T-helper 1 cell treated with Interleukin-12 subunit alpha and Interleukin-12 subunit beta and Interleukin-4 antibody, amounts not matched to agents 30 μg/mL and 1 μg/mL, for 36 hours (primary cell): Measurements from ENCODE around the gene AGAP3.

Experiments
- H3K27ac Mint-ChIP-seq: one replicate; pipeline ENCODE4 v1.8.0; 2021; ENCODE audit warnings: mild to moderate bottlenecking, mixed read lengths
- H3K27me3 Mint-ChIP-seq: one replicate; pipeline ENCODE4 v1.8.0; 2021; ENCODE audit warnings: low read depth, mixed read lengths
- H3K36me3 Mint-ChIP-seq: one replicate; pipeline ENCODE4 v1.8.0; 2021; ENCODE audit warnings: low read depth, mixed read lengths
- H3K4me1 Mint-ChIP-seq: one replicate; pipeline ENCODE4 v1.8.0; 2021; ENCODE audit warnings: low read depth, mixed read lengths
- H3K4me3 Mint-ChIP-seq: one replicate; pipeline ENCODE4 v1.8.0; 2021; ENCODE audit warnings: mild to moderate bottlenecking, moderate library complexity, mixed read lengths
- H3K9me3 Mint-ChIP-seq: one replicate; pipeline ENCODE4 v1.8.0; 2021; ENCODE audit warnings: mixed read lengths

Gene AGAP3

DNA sequence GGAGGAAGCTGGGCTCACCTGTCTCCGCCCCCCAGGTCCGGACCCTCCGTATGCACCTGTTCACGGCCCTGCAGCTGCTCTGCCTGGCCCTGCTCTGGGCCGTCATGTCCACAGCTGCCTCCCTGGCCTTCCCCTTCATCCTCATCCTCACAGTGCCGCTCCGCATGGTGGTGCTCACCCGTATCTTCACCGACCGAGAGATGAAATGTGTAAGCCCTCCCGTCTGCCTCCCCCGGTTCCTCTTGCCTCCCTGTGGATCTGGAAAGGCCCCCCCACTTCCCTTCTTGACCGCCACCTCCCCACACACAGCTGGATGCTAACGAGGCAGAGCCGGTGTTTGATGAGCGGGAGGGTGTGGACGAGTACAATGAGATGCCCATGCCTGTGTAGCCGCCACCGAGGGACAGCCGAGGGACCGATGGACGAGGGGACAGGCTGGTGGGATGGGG lies 10.3 kb upstream of the AGAP3 start:
- no peak overlapping the region for H3K27ac Mint-ChIP-seq
- peaks cover 15% of the 10 kb centered on the region for H3K4me1 Mint-ChIP-seq
- no peak overlapping the region for H3K4me3 Mint-ChIP-seq
- H3K9me3 Mint-ChIP-seq: no peaks in the 10 kb centered on the region
- H3K36me3 Mint-ChIP-seq: peaks cover 16% of the 10 kb centered on the region
- H3K27me3 Mint-ChIP-seq: no peaks in the 10 kb centered on the region

DNA sequence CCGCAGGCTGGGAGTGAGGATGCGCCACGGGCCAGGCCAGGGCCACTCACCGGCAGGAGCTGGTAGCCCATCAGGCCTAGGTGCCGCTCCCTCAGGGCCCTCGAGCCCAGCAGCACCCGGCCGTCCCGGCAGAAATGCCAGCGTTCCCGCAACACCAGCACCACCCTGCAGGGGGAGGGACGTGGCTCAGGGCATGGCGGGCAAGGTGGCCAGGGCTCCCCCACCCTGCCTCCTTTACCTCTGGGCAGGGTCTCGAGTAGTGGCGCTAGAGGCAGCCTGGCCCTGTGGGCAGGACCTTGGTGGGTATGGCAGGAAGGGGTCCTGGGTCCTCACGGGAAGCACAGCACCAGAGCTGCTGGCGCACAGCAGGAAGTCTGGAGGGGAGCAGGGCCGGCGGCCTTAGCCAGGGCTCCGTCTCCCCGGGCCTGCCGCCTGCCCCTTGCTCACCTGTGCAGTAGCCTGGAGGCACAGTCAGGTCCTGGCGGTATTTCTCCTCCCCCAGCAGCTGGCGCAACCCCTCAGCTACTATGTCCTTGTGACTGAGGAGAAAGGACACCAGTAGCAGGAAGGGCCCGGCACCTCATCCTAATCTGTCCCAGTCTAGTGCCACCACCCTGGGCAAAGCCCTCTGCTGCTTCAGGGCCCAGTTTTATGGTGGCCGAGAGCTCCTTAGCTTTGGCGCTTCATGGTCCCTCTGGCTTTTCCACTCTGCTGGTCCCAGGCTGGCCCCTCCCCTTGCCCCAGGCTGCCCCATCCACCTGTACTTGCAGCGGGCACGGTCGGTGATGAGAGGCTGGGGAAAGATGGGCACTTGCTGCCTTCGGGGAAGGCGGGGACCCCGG lies 9.2 kb upstream of the AGAP3 start:
- no peaks in the 10 kb centered on the region for H3K9me3 Mint-ChIP-seq
- peaks cover 15% of the 10 kb centered on the region for H3K4me1 Mint-ChIP-seq
- H3K4me3 Mint-ChIP-seq: no peak overlapping the region
- H3K27me3 Mint-ChIP-seq: no peaks in the 10 kb centered on the region
- H3K36me3 Mint-ChIP-seq: peaks cover 14% of the 10 kb centered on the region
- no peak overlapping the region for H3K27ac Mint-ChIP-seq

DNA sequence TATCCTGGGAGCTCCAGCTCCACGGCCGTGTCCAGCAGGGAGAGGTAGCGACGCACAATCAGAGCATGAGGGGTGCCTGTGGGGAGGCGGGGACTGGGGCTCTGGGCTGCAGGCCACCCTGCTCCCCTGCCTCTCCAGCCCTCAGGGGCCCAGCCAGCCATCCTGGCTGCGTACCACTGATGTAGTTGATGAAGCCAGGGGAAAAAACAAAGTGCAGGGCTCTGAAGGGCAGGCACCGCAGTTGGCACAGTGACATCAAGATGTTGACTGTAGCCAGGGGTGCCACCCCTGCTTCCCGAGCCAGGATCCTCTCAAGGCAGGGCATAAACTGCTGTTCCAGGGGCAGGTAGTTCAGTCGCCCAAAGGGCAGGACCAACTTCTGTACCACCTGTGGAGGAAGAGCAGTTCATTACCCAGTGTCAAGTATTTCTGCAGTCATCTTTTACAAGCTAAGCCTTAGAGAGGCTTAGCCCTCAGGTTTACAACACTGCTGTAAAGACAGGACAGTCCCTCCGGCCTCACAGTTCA lies 8.5 kb upstream of the AGAP3 start:
- Mint-ChIP-seq H3K9me3 (no peaks in the 10 kb centered on the region), H3K27me3 (no peaks in the 10 kb centered on the region), H3K36me3 (peaks cover 14% of the 10 kb centered on the region), H3K4me3 (peak overlapping the region; percentile 65), H3K27ac (peak overlapping the region; percentile 26), H3K4me1 (peaks cover 17% of the 10 kb centered on the region)

DNA sequence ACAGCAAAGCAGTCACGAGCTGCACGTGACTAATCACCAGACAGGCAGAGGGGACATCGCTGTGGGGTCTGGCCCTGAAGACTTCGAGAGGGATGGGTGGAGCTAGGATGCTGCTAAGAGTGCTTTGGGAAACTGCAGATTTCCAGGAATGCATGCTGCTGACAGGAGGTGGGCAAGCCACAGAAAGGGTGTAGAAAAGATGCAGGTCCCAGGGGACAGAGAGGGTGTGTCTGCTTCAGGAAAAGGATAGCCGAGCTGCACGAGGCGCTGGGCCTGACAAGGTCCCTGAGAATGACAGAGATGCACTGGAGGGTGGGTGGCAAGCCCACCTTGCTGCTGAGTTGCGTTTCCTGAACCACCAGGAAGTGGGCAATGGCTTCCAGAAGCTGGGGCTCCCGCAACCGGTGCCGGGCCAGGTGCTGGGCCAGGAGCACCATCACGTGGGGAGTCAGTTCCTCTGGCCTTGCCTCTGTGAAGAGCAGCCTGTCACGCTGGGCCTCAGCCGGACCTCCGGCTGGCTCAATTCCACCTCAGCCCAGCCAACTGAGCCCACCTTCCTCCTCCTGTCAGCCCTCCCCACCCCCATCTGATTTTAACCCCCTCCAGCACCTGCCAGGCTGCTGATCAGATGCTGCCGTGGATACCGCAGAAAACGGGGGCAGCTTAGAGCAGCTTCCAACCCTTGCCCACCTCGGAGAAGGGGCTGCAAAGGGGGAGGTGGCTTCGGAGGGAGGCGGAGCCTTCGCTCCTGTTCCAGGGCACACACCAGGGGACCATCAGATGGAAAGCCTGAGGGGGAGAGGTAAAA lies 7.8 kb upstream of the AGAP3 start:
- Mint-ChIP-seq H3K27ac (peak overlapping the region; percentile 26), H3K27me3 (no peaks in the 10 kb centered on the region), H3K4me1 (peaks cover 19% of the 10 kb centered on the region), H3K9me3 (no peaks in the 10 kb centered on the region), H3K4me3 (peak overlapping the region; percentile 78), H3K36me3 (peaks cover 16% of the 10 kb centered on the region)

DNA sequence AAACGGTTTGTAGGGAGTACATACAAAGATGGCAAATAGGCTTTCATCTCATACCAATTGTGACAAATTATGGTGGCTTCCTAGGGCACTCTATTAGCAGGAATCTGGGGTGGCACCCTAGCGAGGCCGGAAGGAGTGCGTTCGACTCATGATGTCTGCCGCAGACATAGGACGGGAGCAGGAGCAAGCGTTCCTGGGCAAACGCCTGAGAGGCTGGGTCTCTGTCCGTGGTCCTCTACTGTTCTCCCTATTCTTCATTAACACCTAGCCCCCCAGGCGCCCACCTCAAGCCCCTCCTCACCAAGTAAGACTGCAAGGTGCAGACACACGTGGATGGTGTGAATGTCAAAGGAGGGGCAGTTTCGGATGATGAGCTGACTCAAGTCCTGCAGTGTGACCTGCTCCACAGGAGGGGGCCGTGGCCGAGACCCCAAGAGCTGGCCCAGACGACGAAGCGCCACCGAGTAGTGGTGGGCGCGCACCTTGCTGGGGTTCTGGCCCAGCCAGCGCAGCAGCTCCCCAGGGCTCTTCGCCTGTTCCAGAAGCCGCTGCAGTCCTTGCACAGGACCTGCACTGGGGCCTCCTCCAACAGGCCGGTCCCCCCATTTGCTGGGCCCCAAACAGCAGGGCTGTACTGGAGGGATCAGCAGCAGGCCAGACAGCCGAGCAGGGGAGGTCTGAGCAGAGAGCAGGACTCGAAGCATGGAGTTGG lies 6.9 kb upstream of the AGAP3 start:
- H3K27me3 Mint-ChIP-seq: peaks cover under 1% of the 10 kb centered on the region
- H3K4me1 Mint-ChIP-seq: peaks cover 19% of the 10 kb centered on the region
- peaks cover 16% of the 10 kb centered on the region for H3K36me3 Mint-ChIP-seq
- peak overlapping the region; percentile 89 for H3K4me3 Mint-ChIP-seq
- no peaks in the 10 kb centered on the region for H3K9me3 Mint-ChIP-seq
- H3K27ac Mint-ChIP-seq: peak overlapping the region; percentile 76

DNA sequence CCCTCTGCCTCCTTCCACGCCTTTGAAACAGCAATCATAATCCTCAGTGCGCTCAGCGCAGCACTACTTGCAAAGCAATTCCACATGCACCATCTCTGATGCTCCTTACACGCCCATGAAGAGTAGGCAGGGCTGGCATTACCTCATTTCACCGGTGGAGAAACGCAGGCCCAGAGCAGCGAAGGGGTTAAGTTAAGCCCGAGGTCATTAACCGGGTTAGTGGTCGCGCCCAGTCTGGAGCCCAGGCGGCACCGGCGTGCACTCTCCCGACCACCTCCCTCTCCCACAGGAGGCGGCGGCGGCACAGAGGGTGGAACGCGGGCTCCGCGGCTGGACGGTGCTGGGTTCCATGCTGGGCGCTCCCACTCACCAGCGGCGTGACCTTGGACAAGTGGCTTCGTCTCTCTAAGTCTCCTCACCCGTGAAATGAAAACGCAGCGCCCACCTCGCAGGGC lies 6.2 kb upstream of the AGAP3 start:
- H3K27me3 Mint-ChIP-seq: peaks cover 8% of the 10 kb centered on the region
- H3K4me1 Mint-ChIP-seq: peaks cover 22% of the 10 kb centered on the region
- H3K4me3 Mint-ChIP-seq: peak overlapping the region; percentile 89
- peaks cover 16% of the 10 kb centered on the region for H3K36me3 Mint-ChIP-seq
- H3K9me3 Mint-ChIP-seq: no peaks in the 10 kb centered on the region
- peak overlapping the region; percentile 76 for H3K27ac Mint-ChIP-seq

DNA sequence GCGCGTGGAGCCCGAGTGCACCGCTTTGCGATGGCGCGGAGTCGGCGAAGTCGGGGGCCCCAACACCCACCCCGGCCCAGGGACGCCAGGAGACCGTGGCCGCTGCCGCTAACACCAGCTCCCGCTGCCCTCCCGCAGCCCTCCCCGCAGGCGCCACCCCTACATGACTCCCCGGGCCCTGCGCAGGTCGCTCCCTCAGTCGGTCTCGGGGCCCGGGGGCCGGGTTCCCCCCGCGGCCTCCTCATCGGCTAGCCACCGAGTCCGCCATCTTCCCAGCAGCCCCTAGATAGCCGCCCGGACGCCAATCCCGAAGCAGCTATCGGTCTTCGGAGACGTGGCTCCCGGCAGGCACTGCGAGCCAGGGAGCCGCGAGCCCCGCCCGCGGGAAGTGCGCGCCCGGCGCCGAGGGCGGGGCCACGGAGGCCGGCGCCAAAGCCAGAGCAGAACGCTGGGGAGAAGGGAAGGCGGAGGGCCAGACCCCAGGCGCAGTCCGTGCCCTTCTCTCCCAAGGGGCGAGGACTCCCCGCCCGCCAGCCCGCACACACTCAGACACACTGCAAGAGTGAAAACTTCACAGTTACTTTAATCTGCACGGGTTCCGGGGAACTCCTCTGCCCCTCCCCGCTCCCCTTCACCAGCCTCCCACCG lies 5.6 kb upstream of the AGAP3 start, which contains the start of gene FASTK:
Gene FASTK (minus strand): TSS at position 288 of the 648 bp plus-strand sequence. CDS start 43 bp downstream, at position 245.
- H3K4me1 Mint-ChIP-seq: peaks cover 28% of the 10 kb centered on the region
- peak within 1 kb of the TSS; percentile 92 for H3K4me3 Mint-ChIP-seq

DNA sequence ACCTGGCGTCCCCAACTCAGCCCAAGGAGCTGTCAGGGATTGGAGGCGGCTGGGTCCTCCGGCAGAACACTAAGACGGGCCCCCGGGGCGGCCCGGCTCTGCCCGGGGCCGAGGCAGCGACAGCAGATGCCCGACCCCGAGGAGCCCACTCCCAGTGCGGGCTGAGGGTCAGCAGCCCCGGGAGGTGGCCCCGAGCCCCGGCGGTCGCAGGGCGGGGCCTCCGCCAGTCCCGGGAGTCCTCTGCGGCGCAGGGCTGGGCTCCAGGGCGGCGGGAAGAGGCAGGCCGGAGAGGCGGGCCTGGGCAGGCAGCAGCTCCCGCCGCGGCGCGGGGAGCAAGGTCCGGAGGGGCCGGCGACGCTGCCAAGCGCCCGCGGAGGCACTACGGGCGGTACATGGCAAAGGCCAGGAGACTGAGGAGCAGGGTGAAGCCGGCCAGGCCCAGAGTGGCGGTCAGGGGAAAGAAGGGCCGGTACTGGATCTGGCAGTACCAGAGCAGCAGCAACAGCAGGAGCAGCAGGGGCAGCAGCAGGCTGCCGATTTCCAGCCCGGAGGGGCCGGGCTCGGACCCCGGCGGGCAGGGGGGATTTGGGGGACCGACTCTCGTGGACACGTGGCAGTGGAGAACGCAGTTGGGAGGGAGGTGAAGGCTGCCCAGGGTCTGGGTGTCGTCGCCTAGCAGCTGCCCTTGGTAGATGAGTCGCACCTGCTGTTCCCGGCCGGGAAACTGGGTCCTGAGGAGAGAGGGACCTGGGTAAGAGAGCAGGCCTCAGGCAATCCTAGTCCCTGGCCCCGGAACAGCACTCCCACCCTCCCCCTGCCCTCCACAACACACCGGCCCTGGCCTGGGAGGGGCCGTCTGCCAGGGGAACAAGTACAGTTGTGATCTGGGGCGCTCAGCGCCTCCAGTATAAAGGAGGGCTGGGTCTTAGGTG lies 4.8 kb upstream of the AGAP3 start:
- peaks cover 30% of the 10 kb centered on the region for H3K4me1 Mint-ChIP-seq
- H3K4me3 Mint-ChIP-seq: peak overlapping the region; percentile 92
- H3K27me3 Mint-ChIP-seq: peaks cover 16% of the 10 kb centered on the region
- H3K27ac Mint-ChIP-seq: peak overlapping the region; percentile 49
- no peaks in the 10 kb centered on the region for H3K9me3 Mint-ChIP-seq
- peaks cover 7% of the 10 kb centered on the region for H3K36me3 Mint-ChIP-seq

More for the DNA sequence above, 5.6 kb upstream of the AGAP3 start, which contains the start of gene FASTK:
- Mint-ChIP-seq H3K9me3 (no peaks in the 10 kb centered on the region), H3K36me3 (peaks cover 12% of the 10 kb centered on the region), H3K27me3 (peaks cover 14% of the 10 kb centered on the region), H3K27ac (peak within 1 kb of the TSS; percentile 76)

DNA sequence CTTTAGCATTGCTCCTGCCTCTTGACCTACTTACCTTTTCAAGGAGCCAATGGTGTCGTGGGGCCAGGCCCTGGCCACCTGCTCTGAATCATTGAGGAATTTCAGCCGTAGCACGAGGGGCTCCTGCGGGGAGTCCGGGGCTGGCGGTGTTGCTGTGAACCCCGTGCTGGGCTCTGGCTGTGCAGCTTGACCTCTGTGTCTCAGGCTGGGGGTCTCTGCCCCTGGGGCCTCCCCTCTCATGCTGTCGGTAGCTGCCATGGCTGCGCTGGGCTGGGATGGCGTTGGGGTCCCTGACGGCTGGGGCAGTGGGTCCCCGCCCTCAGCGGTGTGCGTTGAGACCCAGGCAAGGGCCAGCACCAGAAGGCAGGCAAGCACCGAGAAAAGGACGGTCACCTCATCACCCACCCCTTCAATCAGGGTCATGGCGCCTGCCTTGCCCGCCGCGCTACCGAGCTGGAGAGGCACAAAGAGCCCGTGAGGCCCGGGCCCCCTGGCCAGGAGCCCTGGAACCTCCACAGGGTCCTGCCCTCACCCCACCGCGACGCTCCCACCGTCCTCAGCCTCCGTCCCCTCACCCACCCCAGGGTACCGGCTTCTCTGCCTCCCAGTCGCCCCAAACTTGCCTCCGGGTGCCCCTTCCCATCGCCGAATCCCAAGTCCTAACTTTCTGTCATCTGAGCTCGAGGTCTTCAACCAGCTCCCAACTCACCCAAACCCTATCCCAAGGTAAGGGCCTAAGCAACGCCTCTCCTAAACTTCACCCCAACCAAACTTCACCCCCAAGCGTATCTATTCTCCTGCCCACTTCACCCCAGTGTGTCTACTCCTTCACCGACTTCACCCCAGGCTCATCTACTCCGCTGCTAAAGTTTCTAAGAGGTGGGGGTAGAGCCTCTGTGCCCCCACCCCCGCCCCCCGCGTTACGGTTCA lies 3.9 kb upstream of the AGAP3 start:
- no peaks in the 10 kb centered on the region for H3K9me3 Mint-ChIP-seq
- H3K4me3 Mint-ChIP-seq: peak overlapping the region; percentile 92
- H3K27ac Mint-ChIP-seq: peak overlapping the region; percentile 86
- peaks cover 30% of the 10 kb centered on the region for H3K4me1 Mint-ChIP-seq
- H3K36me3 Mint-ChIP-seq: peaks cover 7% of the 10 kb centered on the region
- H3K27me3 Mint-ChIP-seq: peaks cover 16% of the 10 kb centered on the region

DNA sequence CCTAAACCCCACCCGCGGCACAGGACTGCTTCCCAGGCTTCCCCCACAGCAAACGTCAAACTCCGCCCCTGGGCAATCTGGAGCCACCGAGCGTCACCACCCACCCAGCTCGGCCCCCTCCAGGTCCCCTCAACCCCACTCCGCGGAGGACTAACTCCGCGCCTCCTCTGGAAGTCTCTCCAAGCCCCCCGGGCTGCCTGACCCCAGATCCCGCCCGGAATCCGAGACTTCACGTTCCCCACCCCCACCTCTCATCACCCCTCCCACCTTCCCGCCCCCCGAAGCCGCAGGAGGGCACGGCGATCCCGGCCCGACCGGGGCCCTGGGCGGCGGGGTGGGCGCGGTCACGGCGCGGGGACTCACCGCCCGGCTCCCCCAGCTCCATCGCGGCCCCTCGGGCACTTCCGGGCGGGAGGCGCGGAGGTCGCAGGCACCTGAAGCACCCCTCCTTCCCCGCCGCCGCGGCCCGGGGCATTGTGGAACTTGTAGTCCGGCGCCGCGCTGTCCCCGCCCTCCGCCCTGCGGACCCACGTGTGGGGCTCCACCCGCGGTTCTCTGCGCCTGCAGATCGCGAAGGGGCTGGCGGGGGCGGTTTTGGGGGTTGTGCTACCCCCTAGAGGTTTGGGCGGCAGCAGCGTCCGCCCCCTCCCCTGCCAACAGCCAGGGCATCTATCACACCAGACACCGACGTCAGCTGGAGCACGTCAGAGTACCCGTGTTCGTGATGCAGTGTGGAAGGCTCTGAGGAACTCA lies 3.0 kb upstream of the AGAP3 start, which contains the start of gene TMUB1:
Gene TMUB1 (minus strand): TSS at position 423 of the 753 bp plus-strand sequence. CDS start 930 bp downstream, outside the sequence.
- H3K4me3 Mint-ChIP-seq: peak within 1 kb of the TSS; percentile 92
- peaks cover 28% of the 10 kb centered on the region for H3K4me1 Mint-ChIP-seq
- H3K9me3 Mint-ChIP-seq: no peaks in the 10 kb centered on the region

DNA sequence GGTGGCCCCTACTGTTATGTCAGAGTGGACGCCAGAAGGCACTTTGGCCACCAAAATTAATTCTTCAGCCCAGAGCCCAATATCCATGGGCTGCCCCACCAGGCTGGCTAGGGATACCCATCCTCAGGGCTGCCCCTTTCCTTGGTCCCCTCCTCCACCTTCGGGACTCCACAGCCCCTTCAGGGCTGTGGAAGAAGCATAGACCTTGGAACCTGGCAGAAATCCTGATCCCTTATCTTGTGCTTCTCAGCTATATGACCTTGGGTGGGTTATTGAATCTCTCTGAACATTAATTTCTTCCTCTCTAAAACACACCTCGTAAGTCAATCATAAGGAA lies 2.5 kb upstream of the AGAP3 start:
- no peaks in the 10 kb centered on the region for H3K9me3 Mint-ChIP-seq
- H3K36me3 Mint-ChIP-seq: peaks cover 7% of the 10 kb centered on the region
- H3K27me3 Mint-ChIP-seq: peaks cover 17% of the 10 kb centered on the region
- H3K4me3 Mint-ChIP-seq: peak overlapping the region; percentile 92
- peaks cover 28% of the 10 kb centered on the region for H3K4me1 Mint-ChIP-seq
- H3K27ac Mint-ChIP-seq: peak overlapping the region; percentile 45

More for the DNA sequence above, 3.0 kb upstream of the AGAP3 start, which contains the start of gene TMUB1:
- peaks cover 7% of the 10 kb centered on the region for H3K36me3 Mint-ChIP-seq
- peaks cover 16% of the 10 kb centered on the region for H3K27me3 Mint-ChIP-seq
- peak within 1 kb of the TSS; percentile 86 for H3K27ac Mint-ChIP-seq
